Measurements from ENCODE around the gene CDT1.

Gene CDT1

DNA sequence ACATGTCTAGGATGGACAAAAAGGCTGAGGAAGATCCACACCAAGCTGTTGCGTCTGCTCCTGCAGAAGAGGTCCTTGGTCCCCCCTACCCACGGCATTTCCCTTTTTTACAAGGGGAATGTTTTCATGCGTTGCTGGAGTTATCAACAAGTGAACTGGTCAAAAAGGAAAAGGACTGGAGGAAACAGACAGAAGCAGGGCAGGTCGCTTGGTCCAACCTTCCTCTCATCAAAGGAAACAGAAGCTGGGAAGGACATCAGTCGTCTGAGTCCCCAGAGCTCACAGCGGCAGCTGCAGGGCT lies 44.7 kb upstream of the CDT1 start:
- no peak overlapping the region for H3K4me3 ChIP-seq (ENCODE audit: low read depth, low read length)
- CTCF ChIA-PET: interaction anchor here (2.0 to 25.7 kb wide), 2 partner anchors 14 kb away, joined by 5 to 544 read pairs; no protein-coding TSS in a partner anchor
- TF ChIP-seq, protein P1, sequence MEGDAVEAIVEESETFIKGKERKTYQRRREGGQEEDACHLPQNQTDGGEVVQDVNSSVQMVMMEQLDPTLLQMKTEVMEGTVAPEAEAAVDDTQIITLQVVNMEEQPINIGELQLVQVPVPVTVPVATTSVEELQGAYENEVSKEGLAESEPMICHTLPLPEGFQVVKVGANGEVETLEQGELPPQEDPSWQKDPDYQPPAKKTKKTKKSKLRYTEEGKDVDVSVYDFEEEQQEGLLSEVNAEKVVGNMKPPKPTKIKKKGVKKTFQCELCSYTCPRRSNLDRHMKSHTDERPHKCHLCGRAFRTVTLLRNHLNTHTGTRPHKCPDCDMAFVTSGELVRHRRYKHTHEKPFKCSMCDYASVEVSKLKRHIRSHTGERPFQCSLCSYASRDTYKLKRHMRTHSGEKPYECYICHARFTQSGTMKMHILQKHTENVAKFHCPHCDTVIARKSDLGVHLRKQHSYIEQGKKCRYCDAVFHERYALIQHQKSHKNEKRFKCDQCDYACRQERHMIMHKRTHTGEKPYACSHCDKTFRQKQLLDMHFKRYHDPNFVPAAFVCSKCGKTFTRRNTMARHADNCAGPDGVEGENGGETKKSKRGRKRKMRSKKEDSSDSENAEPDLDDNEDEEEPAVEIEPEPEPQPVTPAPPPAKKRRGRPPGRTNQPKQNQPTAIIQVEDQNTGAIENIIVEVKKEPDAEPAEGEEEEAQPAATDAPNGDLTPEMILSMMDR (IDR thresholded peaks at IDR 0.05; ENCODE audit: insufficient read depth, low read length, missing control alignments): no peak
- POLR2A ChIA-PET: interaction anchor here (0.7 kb wide), 1 partner anchor 14 kb away, joined by 3 read pairs; no protein-coding TSS in a partner anchor
- no peak for DNase-seq (ENCODE audit: low read depth, low spot score)

DNA sequence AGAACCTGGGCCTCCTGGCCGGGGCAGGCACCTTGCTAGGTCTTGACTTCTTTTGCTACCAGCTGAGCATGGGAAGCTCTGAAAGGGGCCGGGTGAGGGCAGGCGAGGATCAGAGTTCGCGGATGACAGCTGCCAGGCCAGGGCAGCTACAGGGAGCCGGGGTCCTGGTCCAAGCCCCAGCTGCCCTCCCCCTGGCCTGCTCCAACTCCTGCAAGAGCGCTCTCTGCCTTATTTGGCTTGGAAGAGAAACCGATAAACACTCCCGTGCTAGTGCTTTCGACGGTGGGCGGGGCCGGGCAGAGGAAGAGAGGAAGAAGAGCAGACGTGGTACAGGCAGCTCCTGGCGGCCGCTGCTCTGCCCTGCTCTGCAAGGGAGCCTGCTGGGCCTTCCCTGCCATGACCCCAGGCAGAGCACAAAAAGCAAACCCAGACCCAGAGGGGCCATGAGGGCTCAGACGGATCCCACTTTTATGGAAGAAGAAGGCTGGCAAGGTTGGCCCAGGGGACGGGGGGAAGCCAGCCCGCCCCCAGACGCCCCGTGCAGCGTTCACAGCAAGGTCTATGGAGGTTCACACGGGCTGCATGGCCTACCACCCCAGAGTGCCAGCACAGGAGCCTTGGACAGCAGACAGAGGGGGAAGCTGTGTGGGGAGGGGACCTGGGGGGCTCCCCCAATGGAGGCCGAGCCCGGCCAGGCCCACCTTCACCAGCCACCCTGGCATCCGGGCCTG lies 44.2 kb upstream of the CDT1 start:
- ChIA-PET POLR2A (interaction anchor here (0.7 kb wide), 2 partner anchors 13 to 26 kb away, joined by 3 read pairs; partner anchors contain the start of gene PIEZO1), CTCF (interaction anchor here (1.0 to 25.7 kb wide), 3 partner anchors 13 to 407 kb away, joined by 4 to 544 read pairs (median 5); no protein-coding TSS in a partner anchor)
- TF ChIP-seq, protein P1 (IDR thresholded peaks at IDR 0.05; ENCODE audit: insufficient read depth, low read length, missing control alignments): no peak
- no peak for DNase-seq (ENCODE audit: low read depth, low spot score)
- H3K4me3 ChIP-seq (ENCODE audit: low read depth, low read length): no peak overlapping the region

DNA sequence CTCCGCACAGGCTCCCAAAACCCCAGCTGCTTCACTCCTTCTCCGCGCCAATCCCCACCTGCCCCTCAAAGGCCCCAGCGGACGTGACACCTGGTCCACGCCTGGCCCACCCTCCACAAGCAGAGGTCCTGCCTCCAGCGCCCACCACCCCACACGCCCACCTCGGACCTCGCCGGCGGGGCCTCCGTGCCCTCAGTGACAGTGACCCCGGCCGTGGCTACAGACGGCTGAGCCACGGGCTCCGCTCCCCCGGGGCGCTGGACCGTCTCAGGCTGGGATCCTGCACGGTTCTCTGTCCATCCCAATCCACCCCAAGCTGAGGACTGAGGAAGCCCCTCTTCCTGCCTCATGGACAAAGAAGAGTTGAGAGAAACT lies 43.6 kb upstream of the CDT1 start:
- DNase-seq (ENCODE audit: low read depth, low spot score): no peak
- TF ChIP-seq, protein P1 (IDR thresholded peaks at IDR 0.05; ENCODE audit: insufficient read depth, low read length, missing control alignments): no peak
- POLR2A ChIA-PET: interaction anchor here (0.7 kb wide), 1 partner anchor 25 kb away, joined by 3 read pairs; the partner anchor contains the start of gene PIEZO1
- CTCF ChIA-PET: interaction anchor here (1.0 to 25.7 kb wide), 4 partner anchors 13 to 407 kb away, joined by 3 to 544 read pairs (median 4); partner anchors contain the start of gene PIEZO1
- no peak overlapping the region for H3K4me3 ChIP-seq (ENCODE audit: low read depth, low read length)

DNA sequence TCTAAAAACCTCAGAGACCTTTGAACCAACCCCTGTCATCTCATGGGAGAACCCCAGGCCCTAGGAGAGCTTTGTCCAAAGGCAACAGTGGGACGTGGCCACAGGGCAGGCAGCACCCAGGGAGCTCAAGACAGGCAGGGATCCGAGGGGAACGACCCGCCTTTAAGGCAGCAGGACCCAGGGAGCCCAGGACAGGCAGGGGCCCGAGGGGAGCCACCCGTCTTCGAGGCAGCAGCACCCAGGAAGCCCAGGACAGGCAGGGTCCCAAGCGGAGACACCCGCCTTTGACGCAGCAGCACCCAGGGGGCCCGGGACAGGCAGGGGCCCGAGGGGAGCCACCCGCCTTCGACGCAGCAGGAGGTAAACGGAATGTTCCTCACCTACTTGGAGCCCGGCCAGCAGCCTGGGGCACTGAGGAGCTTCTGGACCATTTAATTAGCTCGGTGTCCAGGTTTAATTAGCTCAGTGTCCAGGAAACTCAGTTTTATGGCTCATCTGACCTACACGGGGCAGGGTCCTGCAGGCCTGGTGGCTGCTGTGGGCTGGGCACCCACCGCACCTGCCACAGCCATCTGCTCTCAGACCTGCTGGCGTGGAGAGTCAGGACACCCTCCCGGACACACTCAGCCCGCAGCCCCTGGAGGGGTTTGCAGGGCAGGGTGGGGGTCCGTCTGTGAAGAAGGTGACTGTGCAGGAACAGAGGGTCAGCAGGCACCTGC lies 43.0 kb upstream of the CDT1 start:
- CTCF ChIA-PET: interaction anchor here (1.0 to 25.7 kb wide), 4 partner anchors 12 to 406 kb away, joined by 3 to 544 read pairs (median 4); partner anchors contain the start of gene PIEZO1

DNA sequence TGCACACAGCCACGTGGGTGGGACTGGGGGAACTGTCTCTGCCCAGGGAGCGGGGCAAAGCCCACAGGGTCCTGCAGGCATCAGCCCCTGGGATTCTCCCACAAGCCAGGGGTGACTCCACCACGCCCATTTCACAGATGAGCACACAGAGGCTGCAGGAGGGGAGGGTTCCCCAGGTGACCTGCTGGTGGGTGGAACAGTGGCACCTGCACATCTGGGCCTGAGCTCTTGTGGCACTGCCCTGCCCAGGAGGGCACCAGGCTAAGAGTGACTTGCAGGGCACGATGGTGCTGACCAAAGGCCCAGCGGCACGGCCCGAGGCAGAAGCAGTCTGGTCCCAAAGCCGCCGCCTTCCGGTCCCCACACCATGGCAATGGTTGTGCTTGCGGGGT lies 42.5 kb upstream of the CDT1 start:
- ChIA-PET POLR2A (no interaction called here), CTCF (interaction anchor here (25.7 kb wide), 1 partner anchor 16 kb away, joined by 544 read pairs; no protein-coding TSS in a partner anchor)
- no peak for DNase-seq (ENCODE audit: low read depth, low spot score)
- H3K4me3 ChIP-seq (ENCODE audit: low read depth, low read length): no peak overlapping the region
- TF ChIP-seq, protein P1 (IDR thresholded peaks at IDR 0.05; ENCODE audit: insufficient read depth, low read length, missing control alignments): no peak

More for the DNA sequence above, 43.0 kb upstream of the CDT1 start:
- no peak for DNase-seq (ENCODE audit: low read depth, low spot score)
- H3K4me3 ChIP-seq (ENCODE audit: low read depth, low read length): no peak overlapping the region
- TF ChIP-seq, protein P1 (IDR thresholded peaks at IDR 0.05; ENCODE audit: insufficient read depth, low read length, missing control alignments): no peak
- POLR2A ChIA-PET: interaction anchor here (0.7 kb wide), 1 partner anchor 25 kb away, joined by 3 read pairs; the partner anchor contains the start of gene PIEZO1

DNA sequence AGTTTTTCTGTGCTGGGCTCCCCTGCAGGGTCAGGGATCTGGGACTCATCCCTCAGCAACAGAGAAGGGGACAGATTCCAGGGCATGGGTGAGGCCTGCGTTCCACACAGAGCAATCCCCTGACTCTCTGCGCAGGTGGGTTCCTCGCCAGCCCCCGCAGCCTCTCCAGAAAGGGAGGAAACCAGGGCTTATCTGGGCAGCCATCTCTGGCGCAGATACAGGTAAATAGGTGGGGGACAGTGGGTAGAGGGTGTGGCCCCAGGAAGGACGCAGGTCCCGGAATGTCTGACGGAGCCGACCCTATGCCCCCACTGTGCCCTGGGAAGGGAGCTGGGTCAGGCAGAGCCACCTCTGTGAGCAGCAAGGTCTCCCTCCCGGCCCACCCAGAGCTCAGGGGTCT lies 41.8 kb upstream of the CDT1 start:
- ChIA-PET CTCF (interaction anchor here (1.2 to 25.7 kb wide), 2 partner anchors 17 to 96 kb away, joined by 4 to 544 read pairs; no protein-coding TSS in a partner anchor), POLR2A (interaction anchor here (1.5 kb wide), 1 partner anchor 8 kb away, joined by 5 read pairs; no protein-coding TSS in a partner anchor)
- H3K4me3 ChIP-seq (ENCODE audit: low read depth, low read length): no peak overlapping the region
- no peak for DNase-seq (ENCODE audit: low read depth, low spot score)
- TF ChIP-seq, protein P1 (IDR thresholded peaks at IDR 0.05; ENCODE audit: insufficient read depth, low read length, missing control alignments): no peak

All from AG04449 (cell line).